ENCODE measurements around the gene C10orf90.

Gene C10orf90

DNA sequence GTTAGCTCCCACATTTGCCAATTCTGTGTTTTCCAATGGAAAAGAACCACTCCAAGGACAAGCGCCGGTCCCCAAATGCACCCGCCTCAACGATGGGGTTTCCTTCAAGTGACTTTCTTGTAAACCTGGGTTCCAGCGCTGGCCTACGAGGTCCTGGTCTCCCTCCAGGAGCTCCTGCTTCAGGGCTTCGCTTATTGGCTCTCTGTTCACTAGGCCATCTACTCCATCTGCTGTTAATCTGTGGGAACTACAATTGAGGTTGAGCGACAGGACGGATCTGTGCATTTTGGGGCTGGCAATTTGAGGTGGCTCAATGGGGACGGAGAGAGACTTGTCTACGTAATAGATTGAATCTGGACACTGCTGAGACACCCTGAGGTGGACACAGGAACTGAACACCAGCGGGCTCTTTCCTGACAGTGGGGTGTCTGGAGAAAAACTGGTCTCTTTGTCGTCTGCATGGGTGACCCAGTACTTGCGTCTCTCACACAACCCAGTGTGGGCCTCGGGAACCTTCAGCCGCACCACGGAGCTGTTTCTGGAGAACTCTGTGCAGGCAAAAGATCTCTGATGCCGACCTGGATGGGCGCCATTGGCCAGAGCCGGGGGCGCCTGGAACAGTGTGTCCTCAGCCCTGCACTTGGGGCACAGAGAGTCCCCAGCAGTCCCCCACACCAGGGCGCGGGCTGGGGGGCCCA, 166.3 kb downstream of the C10orf90 start:
- no peak overlapping the region for H3K4me3 Mint-ChIP-seq

DNA sequence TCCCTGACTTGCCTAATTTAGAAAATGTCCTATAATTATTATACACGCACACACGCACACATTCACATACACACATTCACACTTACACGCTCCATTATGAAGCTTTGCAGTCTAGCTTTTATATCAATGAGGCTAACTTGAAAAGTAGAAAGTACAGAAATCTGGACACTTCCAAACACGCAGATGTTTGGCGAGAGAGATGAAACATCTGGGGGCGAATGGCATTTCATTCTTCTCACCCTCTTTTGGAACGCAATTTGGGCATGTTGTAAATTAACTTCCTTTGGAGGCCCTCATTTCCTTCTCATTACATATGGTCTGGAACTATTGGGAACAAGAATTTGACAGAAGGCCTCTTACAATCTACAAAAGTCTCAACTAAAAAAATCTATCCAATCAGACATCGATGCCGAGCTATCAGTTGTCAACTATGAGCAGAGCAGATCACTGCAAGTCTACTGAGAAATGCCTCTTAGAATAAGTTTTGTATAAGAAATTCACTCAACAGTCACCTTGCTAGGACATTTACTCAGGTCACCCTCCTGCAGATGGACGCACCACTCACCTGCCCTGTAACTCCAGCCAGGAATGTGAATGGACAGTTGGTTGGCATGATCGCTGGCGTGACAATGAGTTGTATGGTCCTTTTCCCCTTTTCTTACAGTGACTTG, 167.0 kb downstream of the C10orf90 start:
- no peak overlapping the region for H3K4me3 Mint-ChIP-seq
- no peaks in the 10 kb centered on the region for H3K4me1 Mint-ChIP-seq (ENCODE audit: low read depth)
- no peaks in the 10 kb centered on the region for H3K27me3 Mint-ChIP-seq
- no peaks in the 10 kb centered on the region for H3K9me3 Mint-ChIP-seq (ENCODE audit: low read depth)
- H3K36me3 Mint-ChIP-seq, result no peaks in the 10 kb centered on the region
- H3K27ac Mint-ChIP-seq, result no peak overlapping the region

More for the DNA sequence above, 166.3 kb downstream of the C10orf90 start:
- H3K27me3 Mint-ChIP-seq, result no peaks in the 10 kb centered on the region
- no peak overlapping the region for H3K27ac Mint-ChIP-seq
- H3K9me3 Mint-ChIP-seq (ENCODE audit: low read depth), result no peaks in the 10 kb centered on the region
- no peaks in the 10 kb centered on the region for H3K36me3 Mint-ChIP-seq
- no peaks in the 10 kb centered on the region for H3K4me1 Mint-ChIP-seq (ENCODE audit: low read depth)

DNA sequence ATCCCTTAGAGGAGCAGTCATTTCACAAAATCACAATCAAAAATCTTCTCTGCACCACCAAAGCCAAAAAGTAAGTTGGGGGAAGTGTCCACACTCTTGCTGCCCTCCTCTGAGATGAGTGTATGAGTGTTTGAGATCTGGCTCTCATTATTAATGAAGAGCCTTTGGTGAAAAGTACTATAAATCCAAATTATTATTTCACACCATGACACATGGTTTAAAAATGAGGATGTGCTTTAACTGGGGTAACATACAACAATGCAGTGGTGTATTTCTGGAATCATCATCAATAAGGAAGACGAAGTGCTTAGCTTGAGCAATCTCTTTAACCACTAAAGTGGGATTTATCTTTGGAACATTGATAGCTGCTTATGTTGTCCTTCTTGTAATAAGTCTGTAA, 168.1 kb downstream of the C10orf90 start:
- Mint-ChIP-seq H3K27ac (no peak overlapping the region), H3K9me3 (ENCODE audit: low read depth) (no peaks in the 10 kb centered on the region), H3K4me3 (no peak overlapping the region), H3K36me3 (no peaks in the 10 kb centered on the region), H3K4me1 (ENCODE audit: low read depth) (no peaks in the 10 kb centered on the region), H3K27me3 (no peaks in the 10 kb centered on the region)

DNA sequence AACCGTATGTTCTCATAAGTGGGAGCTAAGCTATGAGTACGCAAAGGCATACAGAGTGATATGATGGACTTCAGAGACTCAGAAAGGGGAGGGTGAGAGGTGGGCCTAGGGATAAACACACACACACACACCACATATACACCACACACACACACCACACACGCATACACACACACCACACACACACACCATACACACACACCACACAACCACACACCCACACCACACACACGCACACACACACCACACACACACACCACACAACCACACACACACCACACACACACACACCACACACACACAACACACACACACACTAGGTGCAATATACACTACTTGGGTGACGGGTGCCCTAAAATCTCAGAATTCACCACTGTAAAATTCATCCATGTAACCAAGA, 168.7 kb downstream of the C10orf90 start:
- no peaks in the 10 kb centered on the region for H3K4me1 Mint-ChIP-seq (ENCODE audit: low read depth)
- no peak overlapping the region for H3K27ac Mint-ChIP-seq
- no peaks in the 10 kb centered on the region for H3K9me3 Mint-ChIP-seq (ENCODE audit: low read depth)
- no peak overlapping the region for H3K4me3 Mint-ChIP-seq
- H3K27me3 Mint-ChIP-seq, result no peaks in the 10 kb centered on the region
- H3K36me3 Mint-ChIP-seq, result no peaks in the 10 kb centered on the region

- H3K9me3 Mint-ChIP-seq (ENCODE audit: low read depth), result no peaks in the 10 kb centered on the region
- no peak overlapping the region for H3K27ac Mint-ChIP-seq
- no peak overlapping the region for H3K4me3 Mint-ChIP-seq
- no peaks in the 10 kb centered on the region for H3K36me3 Mint-ChIP-seq
- H3K27me3 Mint-ChIP-seq, result no peaks in the 10 kb centered on the region
- no peaks in the 10 kb centered on the region for H3K4me1 Mint-ChIP-seq (ENCODE audit: low read depth)
Measured at GRCh38 chr10:126500866-126501265, 169.6 kb downstream of the C10orf90 start.

GRCh38 chr10:126500185-126500584, 170.3 kb downstream of the C10orf90 start:
- no peaks in the 10 kb centered on the region for H3K4me1 Mint-ChIP-seq (ENCODE audit: low read depth)

DNA sequence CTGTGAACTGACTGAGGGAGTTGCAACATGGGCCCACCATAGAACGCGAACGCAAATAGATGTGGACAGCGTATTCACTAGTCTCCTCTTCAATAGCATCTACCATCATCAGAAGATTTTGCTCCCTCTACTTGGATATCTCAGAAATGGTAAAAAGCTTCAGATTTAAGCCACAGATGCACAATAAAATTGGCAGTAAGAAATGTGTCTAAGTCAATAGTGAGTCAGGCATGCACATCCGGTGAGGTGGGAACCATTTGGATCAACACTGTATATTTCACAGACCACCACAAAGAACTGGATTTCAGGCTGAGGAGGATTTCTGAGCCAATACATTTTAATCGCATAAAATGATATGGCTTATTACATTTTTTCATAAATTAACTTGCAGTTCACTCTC, 170.7 kb downstream of the C10orf90 start:
- H3K9me3 Mint-ChIP-seq (ENCODE audit: low read depth), result no peaks in the 10 kb centered on the region
- no peaks in the 10 kb centered on the region for H3K36me3 Mint-ChIP-seq
- no peak overlapping the region for H3K4me3 Mint-ChIP-seq
- no peaks in the 10 kb centered on the region for H3K27me3 Mint-ChIP-seq
- no peak overlapping the region for H3K27ac Mint-ChIP-seq
- H3K4me1 Mint-ChIP-seq (ENCODE audit: low read depth), result no peaks in the 10 kb centered on the region

More at GRCh38 chr10:126500185-126500584, 170.3 kb downstream of the C10orf90 start:
- Mint-ChIP-seq H3K4me3 (no peak overlapping the region), H3K9me3 (ENCODE audit: low read depth) (no peaks in the 10 kb centered on the region), H3K27me3 (no peaks in the 10 kb centered on the region), H3K27ac (no peak overlapping the region), H3K36me3 (no peaks in the 10 kb centered on the region)

DNA sequence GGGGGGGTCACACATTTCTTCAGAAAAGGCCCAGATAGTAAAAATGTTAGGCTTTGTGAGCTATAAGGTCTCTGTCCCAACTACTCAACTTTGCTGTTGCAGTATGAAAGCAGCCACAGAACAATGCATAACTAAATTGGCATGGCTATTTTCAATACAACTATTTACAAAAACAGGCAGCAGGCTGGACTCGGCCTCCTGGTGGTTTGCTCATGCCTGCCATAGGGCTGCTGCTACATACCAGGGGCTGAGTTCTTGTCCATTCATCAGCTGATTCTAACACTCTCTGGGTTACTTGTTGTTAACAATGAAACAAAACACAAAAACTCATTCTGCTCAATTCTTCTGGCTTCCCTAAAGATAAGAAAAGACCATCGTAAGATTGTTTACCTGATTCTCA, 172.8 kb downstream of the C10orf90 start:
- Mint-ChIP-seq H3K36me3 (no peaks in the 10 kb centered on the region), H3K27ac (no peak overlapping the region), H3K4me3 (no peak overlapping the region), H3K4me1 (ENCODE audit: low read depth) (no peaks in the 10 kb centered on the region), H3K9me3 (ENCODE audit: low read depth) (no peaks in the 10 kb centered on the region), H3K27me3 (no peaks in the 10 kb centered on the region)

DNA sequence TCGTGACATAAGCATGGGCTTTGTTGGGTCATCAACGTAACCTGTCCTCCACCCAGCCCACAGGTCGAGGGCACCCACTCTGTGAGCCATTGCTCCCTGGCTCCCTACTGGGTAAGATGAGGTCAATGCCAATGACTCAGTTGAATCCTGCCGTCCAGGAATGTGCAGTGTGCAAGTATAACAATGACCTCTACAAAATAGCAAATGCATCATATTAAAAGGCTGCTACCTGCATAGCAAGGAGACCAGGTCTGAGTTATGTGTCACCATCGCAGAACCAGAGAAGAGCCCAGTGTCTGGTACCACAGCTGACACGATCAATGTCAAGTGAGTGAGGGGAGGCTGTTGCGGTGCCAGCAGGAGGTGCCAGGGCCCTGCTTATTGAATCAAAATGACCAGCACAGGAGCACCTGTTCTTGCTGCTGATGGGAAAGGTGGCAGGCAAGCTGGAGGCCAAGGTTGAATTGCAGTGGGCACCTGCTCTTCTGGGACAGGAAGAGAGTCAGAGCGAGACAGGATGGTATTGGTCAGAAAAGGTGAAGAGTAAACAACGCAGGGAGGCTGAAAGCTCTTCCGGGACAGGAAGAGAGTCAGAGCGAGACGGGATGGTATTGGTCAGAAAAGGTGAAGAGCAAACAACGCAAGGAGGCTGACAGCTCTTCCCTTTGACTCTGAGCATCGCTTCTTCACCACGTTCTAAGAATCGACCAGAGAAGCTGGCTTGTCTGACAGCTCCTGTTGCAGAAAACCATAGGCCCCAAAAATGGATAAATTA, 173.5 kb downstream of the C10orf90 start:
- H3K27ac Mint-ChIP-seq, result no peak overlapping the region
- H3K4me3 Mint-ChIP-seq, result no peak overlapping the region
- no peaks in the 10 kb centered on the region for H3K4me1 Mint-ChIP-seq (ENCODE audit: low read depth)
- H3K27me3 Mint-ChIP-seq, result no peaks in the 10 kb centered on the region
- H3K9me3 Mint-ChIP-seq (ENCODE audit: low read depth), result no peaks in the 10 kb centered on the region
- no peaks in the 10 kb centered on the region for H3K36me3 Mint-ChIP-seq

GRCh38 chr10:126491476-126491875, 179.0 kb downstream of the C10orf90 start:
- H3K4me3 Mint-ChIP-seq, result no peak overlapping the region
- H3K27ac Mint-ChIP-seq, result no peak overlapping the region

GRCh38 chr10:126481181-126481580, 189.3 kb downstream of the C10orf90 start:
- no peak overlapping the region for H3K4me3 Mint-ChIP-seq
- H3K9me3 Mint-ChIP-seq (ENCODE audit: low read depth), result peaks cover 8% of the 10 kb centered on the region
- peaks cover 8% of the 10 kb centered on the region for H3K27me3 Mint-ChIP-seq
- H3K27ac Mint-ChIP-seq, result no peak overlapping the region
- H3K36me3 Mint-ChIP-seq, result no peaks in the 10 kb centered on the region
- no peaks in the 10 kb centered on the region for H3K4me1 Mint-ChIP-seq (ENCODE audit: low read depth)

More at GRCh38 chr10:126491476-126491875, 179.0 kb downstream of the C10orf90 start:
- no peaks in the 10 kb centered on the region for H3K4me1 Mint-ChIP-seq (ENCODE audit: low read depth)
- no peaks in the 10 kb centered on the region for H3K27me3 Mint-ChIP-seq
- no peaks in the 10 kb centered on the region for H3K36me3 Mint-ChIP-seq
- H3K9me3 Mint-ChIP-seq (ENCODE audit: low read depth), result no peaks in the 10 kb centered on the region

DNA sequence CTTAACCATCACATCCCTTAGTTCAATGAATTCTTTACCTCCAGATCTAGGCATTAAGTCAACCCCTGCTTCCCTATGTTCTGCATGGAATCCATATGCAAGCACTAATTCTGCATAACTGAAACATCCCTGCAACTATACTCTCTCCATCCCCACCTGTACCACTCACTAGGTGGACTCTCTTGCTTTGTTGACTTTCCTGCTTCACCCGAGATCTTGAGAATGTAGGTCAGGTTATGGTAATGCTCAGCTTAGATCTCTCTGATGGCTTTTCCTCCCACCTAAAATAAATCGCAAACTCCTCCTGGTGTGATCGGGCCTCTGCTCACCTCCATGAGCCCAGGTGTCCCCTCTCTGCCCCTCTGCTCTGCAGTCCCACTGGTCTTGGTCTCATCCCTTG, 189.8 kb downstream of the C10orf90 start:
- Mint-ChIP-seq H3K27me3 (peaks cover 8% of the 10 kb centered on the region), H3K4me1 (ENCODE audit: low read depth) (no peaks in the 10 kb centered on the region), H3K27ac (no peak overlapping the region), H3K4me3 (no peak overlapping the region), H3K36me3 (no peaks in the 10 kb centered on the region), H3K9me3 (ENCODE audit: low read depth) (peaks cover 8% of the 10 kb centered on the region)

- Mint-ChIP-seq H3K9me3 (ENCODE audit: low read depth) (peaks cover 8% of the 10 kb centered on the region), H3K4me1 (ENCODE audit: low read depth) (no peaks in the 10 kb centered on the region), H3K36me3 (no peaks in the 10 kb centered on the region), H3K27ac (no peak overlapping the region), H3K4me3 (no peak overlapping the region), H3K27me3 (peaks cover 8% of the 10 kb centered on the region)
Measured at GRCh38 chr10:126479280-126479895, 191.1 kb downstream of the C10orf90 start.

- Mint-ChIP-seq H3K4me1 (ENCODE audit: low read depth) (no peaks in the 10 kb centered on the region), H3K27me3 (peaks cover 7% of the 10 kb centered on the region), H3K27ac (no peak overlapping the region), H3K9me3 (ENCODE audit: low read depth) (peaks cover 5% of the 10 kb centered on the region), H3K36me3 (no peaks in the 10 kb centered on the region), H3K4me3 (no peak overlapping the region)
Measured at GRCh38 chr10:126478546-126478945, 191.9 kb downstream of the C10orf90 start.

DNA sequence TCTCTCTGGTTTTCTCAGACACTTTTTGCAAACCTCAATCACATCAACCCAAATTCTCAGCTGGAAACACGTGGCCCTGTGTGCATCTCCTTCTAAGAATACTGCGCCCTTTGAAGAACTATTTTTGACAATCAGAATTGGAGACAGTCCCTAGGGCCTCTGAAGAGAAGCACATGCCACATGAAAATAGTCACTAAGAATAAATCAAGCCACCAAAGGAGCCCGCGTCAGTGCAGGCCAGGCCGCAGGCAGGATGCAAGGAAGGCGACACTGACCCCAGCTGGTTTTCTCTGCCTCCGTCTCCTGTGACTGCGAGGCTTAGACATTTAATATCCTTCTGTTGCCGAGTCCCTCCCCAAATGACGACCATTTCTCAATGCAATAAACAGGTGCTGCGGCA, 194.2 kb downstream of the C10orf90 start:
- Mint-ChIP-seq H3K9me3 (ENCODE audit: low read depth) (peaks cover 5% of the 10 kb centered on the region), H3K27me3 (peaks cover 2% of the 10 kb centered on the region), H3K36me3 (no peaks in the 10 kb centered on the region), H3K27ac (no peak overlapping the region), H3K4me3 (no peak overlapping the region), H3K4me1 (ENCODE audit: low read depth) (no peaks in the 10 kb centered on the region)

All from activated naive CD8-positive, alpha-beta T cell (primary cell).